Choroid plexus epithelial cell (primary cell): ENCODE measurements around the gene RSPH3.
"Not testable (repeated sequence)": the region's sequence is repeated elsewhere in the genome, so short reads cannot be mapped to it uniquely, and the experiment has no call there.

Source experiments
- DNase-seq: peaks from one replicate; pipeline ENCODE4 v3.0.0-alpha.2; 2010; ENCODE audit warnings: low read depth
- H3K4me3 ChIP-seq: 2 replicates; pipeline ENCODE4 v1.5.1; 2011; ENCODE audit warnings: low read depth, mild to moderate bottlenecking, control low read depth, low read length, moderate library complexity
- TF ChIP-seq, protein P1 (sequence below): conservative IDR thresholded peaks from 2 replicates; pipeline ENCODE4 v1.5.1; 2011; ENCODE audit warnings: low read depth, mild to moderate bottlenecking, control low read depth, inconsistent platforms, low read length, moderate library complexity

The RSPH3 gene

DNA sequence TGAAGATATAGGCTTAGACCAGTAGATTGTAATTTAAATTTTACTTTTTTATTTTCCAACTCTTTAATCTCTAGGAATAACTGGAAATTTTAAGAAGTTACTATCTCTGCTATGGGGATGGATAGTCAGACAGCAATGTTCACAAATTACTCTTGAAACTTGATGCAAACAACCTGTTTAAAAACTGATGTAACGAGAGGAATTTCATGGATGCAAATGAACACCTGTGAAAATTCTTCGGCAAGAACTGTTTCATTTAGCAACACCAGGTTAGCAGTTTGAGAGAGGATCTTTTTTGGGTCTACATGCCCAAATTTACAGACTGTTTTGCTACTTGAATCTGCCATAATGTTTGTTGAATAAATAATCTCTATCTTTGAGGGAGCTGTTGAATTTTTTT, 20.0 kb upstream of the RSPH3 start:
- DNase-seq: no peak
- TF ChIP-seq, protein P1, sequence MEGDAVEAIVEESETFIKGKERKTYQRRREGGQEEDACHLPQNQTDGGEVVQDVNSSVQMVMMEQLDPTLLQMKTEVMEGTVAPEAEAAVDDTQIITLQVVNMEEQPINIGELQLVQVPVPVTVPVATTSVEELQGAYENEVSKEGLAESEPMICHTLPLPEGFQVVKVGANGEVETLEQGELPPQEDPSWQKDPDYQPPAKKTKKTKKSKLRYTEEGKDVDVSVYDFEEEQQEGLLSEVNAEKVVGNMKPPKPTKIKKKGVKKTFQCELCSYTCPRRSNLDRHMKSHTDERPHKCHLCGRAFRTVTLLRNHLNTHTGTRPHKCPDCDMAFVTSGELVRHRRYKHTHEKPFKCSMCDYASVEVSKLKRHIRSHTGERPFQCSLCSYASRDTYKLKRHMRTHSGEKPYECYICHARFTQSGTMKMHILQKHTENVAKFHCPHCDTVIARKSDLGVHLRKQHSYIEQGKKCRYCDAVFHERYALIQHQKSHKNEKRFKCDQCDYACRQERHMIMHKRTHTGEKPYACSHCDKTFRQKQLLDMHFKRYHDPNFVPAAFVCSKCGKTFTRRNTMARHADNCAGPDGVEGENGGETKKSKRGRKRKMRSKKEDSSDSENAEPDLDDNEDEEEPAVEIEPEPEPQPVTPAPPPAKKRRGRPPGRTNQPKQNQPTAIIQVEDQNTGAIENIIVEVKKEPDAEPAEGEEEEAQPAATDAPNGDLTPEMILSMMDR: no peak
- H3K4me3 ChIP-seq: no peak overlapping the region

DNA sequence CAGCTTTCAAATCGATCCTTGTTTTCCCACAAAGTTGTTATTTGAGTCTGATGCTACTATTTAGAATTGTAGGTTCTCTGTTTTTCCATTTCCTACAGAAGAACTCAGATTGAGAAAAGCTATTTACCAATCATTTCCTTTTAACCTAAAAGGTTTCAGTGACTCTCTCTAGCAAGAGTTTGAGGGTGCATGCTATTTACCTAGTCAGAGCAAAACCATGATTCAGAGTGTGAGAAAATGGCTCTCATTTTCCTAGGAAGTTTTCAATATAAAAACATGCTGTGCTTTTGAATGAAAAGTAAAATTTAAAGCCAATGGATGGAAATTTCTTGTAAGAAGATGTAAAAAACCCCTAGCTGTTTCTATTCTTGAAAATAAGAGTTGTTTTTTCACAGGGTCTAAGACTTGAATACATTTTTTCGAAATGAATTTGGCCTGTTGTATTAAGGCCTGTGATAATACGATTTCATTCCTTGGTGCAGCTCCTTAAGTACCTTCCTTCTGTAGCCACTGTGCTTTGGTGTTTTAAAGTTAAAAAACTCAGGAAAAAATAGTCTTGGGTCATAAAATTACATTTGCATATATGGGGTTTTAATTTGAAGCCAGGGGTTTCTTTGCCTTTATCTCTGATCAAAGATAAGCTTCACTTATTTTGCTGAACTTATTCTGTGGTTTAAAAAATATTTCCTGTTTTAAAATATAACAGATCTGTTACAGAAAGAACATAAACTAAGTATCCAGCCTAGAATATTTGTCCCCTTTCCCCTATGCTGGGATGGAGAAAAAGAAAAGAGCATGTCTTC, 18.0 kb upstream of the RSPH3 start:
- TF ChIP-seq, protein P1: no peak
- H3K4me3 ChIP-seq: no peak overlapping the region
- no peak for DNase-seq

DNA sequence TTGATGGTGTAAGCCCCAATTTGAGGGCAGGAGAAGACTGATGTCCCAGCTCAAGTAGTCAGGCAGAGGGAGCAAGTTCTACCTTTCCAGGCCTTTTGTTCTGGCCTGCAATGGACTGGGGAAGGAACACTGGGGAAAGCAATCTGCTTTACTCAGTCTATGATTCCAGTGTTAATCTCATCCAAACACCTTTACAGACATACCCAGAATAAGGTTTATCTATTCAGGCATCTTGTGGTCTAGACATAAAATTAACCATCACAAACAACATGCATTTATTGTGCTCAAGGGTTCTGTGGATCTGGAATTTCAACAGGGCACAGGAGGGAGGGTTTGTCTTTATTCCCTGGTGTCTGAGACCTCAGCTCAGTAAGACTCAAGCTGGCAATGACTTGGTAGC, 14.4 kb upstream of the RSPH3 start:
- DNase-seq: no peak
- TF ChIP-seq, protein P1: no peak
- no peak overlapping the region for H3K4me3 ChIP-seq

- no peak overlapping the region for H3K4me3 ChIP-seq
- no peak for DNase-seq
- TF ChIP-seq, protein P1: no peak
These were observed 13.2 kb upstream of the RSPH3 start for GRCh38 chr6:159013229-159013628.

GRCh38 chr6:159012201-159012600, 12.2 kb upstream of the RSPH3 start:
- TF ChIP-seq, protein P1: no peak

DNA sequence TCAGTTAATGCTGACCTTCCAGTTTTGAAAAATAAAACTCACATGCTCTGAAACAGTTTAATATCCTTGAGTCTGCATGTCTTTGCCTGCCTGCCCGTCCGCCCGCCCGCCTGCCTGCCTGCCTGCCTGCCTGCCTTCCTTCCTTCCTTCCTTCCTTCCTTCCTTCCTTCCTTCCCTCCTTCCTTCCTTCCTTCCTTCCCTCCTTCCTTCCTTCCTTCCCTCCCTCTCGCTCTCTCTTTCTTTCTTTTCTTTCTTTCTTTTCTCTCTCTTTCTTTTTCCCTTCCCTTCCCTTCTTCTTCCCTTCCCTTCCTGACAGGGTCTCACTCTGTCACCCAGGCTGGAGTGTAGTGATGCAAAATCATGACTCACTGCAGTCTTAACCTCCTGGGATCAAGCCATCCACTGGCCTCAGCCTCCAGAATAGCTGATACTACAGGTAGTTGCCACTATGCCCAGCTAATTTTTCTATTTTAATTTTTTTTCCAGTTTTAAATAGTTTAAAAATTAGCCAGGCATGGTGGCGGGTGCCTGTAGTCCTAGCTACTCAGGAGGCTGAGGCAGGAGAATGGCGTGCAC, 10.1 kb upstream of the RSPH3 start:
- DNase-seq, H3K4me3 ChIP-seq: not testable (repeated sequence)

More at GRCh38 chr6:159012201-159012600, 12.2 kb upstream of the RSPH3 start:
- no peak overlapping the region for H3K4me3 ChIP-seq
- DNase-seq: peak; percentile 49

DNA sequence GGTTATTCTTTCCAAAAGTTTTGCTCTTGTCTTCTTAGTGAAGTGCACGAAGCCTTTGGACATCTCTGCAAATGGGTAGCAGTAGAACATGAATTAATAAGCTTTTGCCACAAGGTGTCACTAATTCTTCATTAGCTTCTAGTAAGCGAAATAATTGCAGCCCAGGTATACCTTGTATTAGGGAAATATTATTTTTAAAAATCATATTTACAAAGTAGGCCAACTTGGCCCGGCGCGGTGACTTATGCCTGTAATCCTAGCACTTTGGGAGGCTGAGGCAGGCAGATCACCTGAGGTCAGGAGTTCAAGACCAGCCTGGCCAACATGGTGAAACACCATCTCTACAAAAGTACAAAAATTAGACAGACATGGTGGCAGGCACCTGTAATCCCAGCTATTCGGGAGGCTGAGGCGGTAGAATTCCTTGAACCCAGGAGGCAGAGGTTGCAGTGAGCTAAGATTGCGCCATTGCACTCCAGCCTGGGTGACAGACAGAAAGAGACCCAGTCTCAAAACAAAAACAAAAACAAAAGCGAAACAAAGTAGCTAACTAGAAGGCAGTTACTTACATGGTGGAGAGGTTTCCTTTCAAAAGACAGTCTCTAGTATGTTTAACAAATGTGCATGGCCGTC, 8.8 kb upstream of the RSPH3 start:
- peak; percentile 71 for DNase-seq
- TF ChIP-seq, protein P1: peak; percentile 55
- H3K4me3 ChIP-seq: no peak overlapping the region
